Uterus (tissue), 4 donors: ENCODE measurements around the gene ZBTB46. TPM values are rescaled to one million over a fixed set of nuclear protein-coding genes. Genes with fewer than 3 reads are reported as not detected.
"Not testable (repeated sequence)": the region's sequence is repeated elsewhere in the genome, so short reads cannot be mapped to it uniquely, and the experiment has no call there.

Experiments
- DNase-seq, 2 donors: peaks; one replicate each; pipeline ENCODE4 v3.0.0-alpha.2; 2019 to 2020
- H3K27ac ChIP-seq, 2 donors: fragments of 200-600 bp; sonication (generic); 1 replicate in 1 of 2; 2 replicates in 1 of 2; pipeline ENCODE4 v1.5.1; 2016 to 2018
- H3K27me3 ChIP-seq, 2 donors: fragments of 200-600 bp; sonication (generic); one replicate each; pipeline ENCODE4 v1.5.1; 2018 to 2019; ENCODE audit warnings: control low read depth in 1 of 2
- H3K36me3 ChIP-seq, 2 donors: fragments of 200-600 bp; sonication (generic); one replicate each; pipeline ENCODE4 v1.5.1; 2019; ENCODE audit warnings: control low read depth in 1 of 2
- H3K4me1 ChIP-seq, 2 donors: fragments of 200-600 bp; sonication (generic); one replicate each; pipeline ENCODE4 v1.5.1; 2018 to 2019; ENCODE audit warnings: control low read depth in 1 of 2
- H3K4me3 ChIP-seq, 2 donors: fragments of 200-600 bp; sonication (generic); 1 replicate in 1 of 2; 2 replicates in 1 of 2; pipeline ENCODE4 v1.5.1; 2018 to 2019; ENCODE audit warnings: mild to moderate bottlenecking in 1 of 2
- H3K9me3 ChIP-seq, 2 donors: fragments of 200-600 bp; sonication (generic); one replicate each; pipeline ENCODE4 v1.5.1; 2019; ENCODE audit warnings: control low read depth in 1 of 2
- CTCF ChIP-seq, 4 experiments: fragments of 200-600 bp in 2 of 4; fragments of 450-650 bp in 2 of 4; sonication (generic) in 2 of 4; IDR thresholded peaks; one replicate each; pipeline ENCODE4 v1.5.1; 2016 to 2019; ENCODE audit warnings: antibody characterized with exemption in 4 of 4, mild to moderate bottlenecking in 2 of 4, moderate library complexity in 1 of 4
- POLR2A ChIP-seq, 2 donors: fragments of 450-650 bp; IDR thresholded peaks; one replicate each; pipeline ENCODE4 v1.6.1; 2016; ENCODE audit warnings: antibody characterized with exemption in 2 of 2, mild to moderate bottlenecking in 1 of 2, moderate library complexity in 1 of 2
- intact Hi-C: fragments of 100-400 bp; cut with DNase I; formaldehyde crosslinking; loops from one replicate; pipeline ENCODE4 v1.15.1; 2023; ENCODE audit warnings: low total_unique reads
- total RNA-seq, 4 donors: library from RNA; depleted of rRNA in 3 of 4; stranded (reverse); fragments of >200 nt in 3 of 4; gene quantifications; one replicate each; pipeline versions ENCODE4 v1.1.0 to v1.2.4, GENCODE V29; 2014 to 2023
- donor health status: DM: yes; HTN: yes; CAD: no.

The ZBTB46 gene
- total RNA-seq, 4 donors from 2014 or later: 5.0 to 62.8 (median 38.8) TPM

- no peak for TF ChIP-seq CTCF (IDR thresholded peaks at IDR 0.05)
- no peak for TF ChIP-seq POLR2A (IDR thresholded peaks at IDR 0.05)
- Histone ChIP-seq H3K27me3 (no peaks in the 10 kb centered on the region), H3K9me3 (no peaks in the 10 kb centered on the region), H3K4me3 (no peak overlapping the region), H3K27ac (no peak overlapping the region), H3K36me3 (no peaks in the 10 kb centered on the region), H3K4me1 (no peaks in the 10 kb centered on the region)
- no peak for DNase-seq
- intact Hi-C loops: loop anchor here (10.0 kb wide), 1 partner anchor 83 kb away; the partner anchor contains the start of genes ABHD16B and TPD52L2
Measured at GRCh38 chr20:63782051-63782471, 49.0 kb downstream of the ZBTB46 start.

- intact Hi-C loops: loop anchor here (10.0 kb wide), 1 partner anchor 84 kb away; the partner anchor contains the start of genes ABHD16B and TPD52L2
- TF ChIP-seq POLR2A (IDR thresholded peaks at IDR 0.05): no peak
- no peak for TF ChIP-seq CTCF (IDR thresholded peaks at IDR 0.05)
- no peaks in the 10 kb centered on the region for H3K9me3 ChIP-seq
Measured at GRCh38 chr20:63781181-63781580, 49.9 kb downstream of the ZBTB46 start.

GRCh38 chr20:63778857-63779256 is 52.2 kb downstream of the ZBTB46 start:
- no peak overlapping the region for H3K4me3 ChIP-seq
- H3K4me1 ChIP-seq: no peaks in the 10 kb centered on the region
- DNase-seq: no peak
- H3K27ac ChIP-seq: no peak overlapping the region
- no peaks in the 10 kb centered on the region for H3K9me3 ChIP-seq
- intact Hi-C loops: no loop called here
- TF ChIP-seq POLR2A (IDR thresholded peaks at IDR 0.05): no peak
- no peak for TF ChIP-seq CTCF (IDR thresholded peaks at IDR 0.05)
- no peaks in the 10 kb centered on the region for H3K36me3 ChIP-seq
- H3K27me3 ChIP-seq: no peaks in the 10 kb centered on the region

More at GRCh38 chr20:63781181-63781580, 49.9 kb downstream of the ZBTB46 start:
- Histone ChIP-seq H3K27ac (no peak overlapping the region), H3K4me1 (no peaks in the 10 kb centered on the region), H3K36me3 (no peaks in the 10 kb centered on the region), H3K4me3 (no peak overlapping the region), H3K27me3 (no peaks in the 10 kb centered on the region)
- no peak for DNase-seq

- Histone ChIP-seq H3K9me3 (no peaks in the 10 kb centered on the region), H3K27me3 (no peaks in the 10 kb centered on the region), H3K4me3 (no peak overlapping the region), H3K4me1 (no peaks in the 10 kb centered on the region), H3K27ac (no peak overlapping the region), H3K36me3 (no peaks in the 10 kb centered on the region)
- intact Hi-C loops: no loop called here
- no peak for DNase-seq
- TF ChIP-seq POLR2A (IDR thresholded peaks at IDR 0.05) (no peak), CTCF (IDR thresholded peaks at IDR 0.05) (no peak)
Measured at GRCh38 chr20:63778034-63778752, 52.9 kb downstream of the ZBTB46 start.

GRCh38 chr20:63777614-63778013 is 53.5 kb downstream of the ZBTB46 start:
- no peak overlapping the region for H3K27ac ChIP-seq
- H3K4me1 ChIP-seq: no peaks in the 10 kb centered on the region
- no peaks in the 10 kb centered on the region for H3K9me3 ChIP-seq
- DNase-seq: no peak
- intact Hi-C loops: no loop called here
- TF ChIP-seq POLR2A (IDR thresholded peaks at IDR 0.05): no peak
- no peak for TF ChIP-seq CTCF (IDR thresholded peaks at IDR 0.05)
- H3K4me3 ChIP-seq: no peak overlapping the region
- H3K36me3 ChIP-seq: no peaks in the 10 kb centered on the region
- no peaks in the 10 kb centered on the region for H3K27me3 ChIP-seq

GRCh38 chr20:63776875-63777274 is 54.2 kb downstream of the ZBTB46 start:
- H3K36me3 ChIP-seq, intact Hi-C loops, H3K9me3 ChIP-seq, H3K27ac ChIP-seq, DNase-seq, H3K4me3 ChIP-seq, H3K4me1 ChIP-seq, H3K27me3 ChIP-seq: not testable (repeated sequence)
